HG03571 (cell line): ENCODE data around the gene METTL2A.
"Not testable (repeated sequence)": the region's sequence is repeated elsewhere in the genome, so short reads cannot be mapped to it uniquely, and the experiment has no call there.

Source experiments
- ATAC-seq: cut with Tn5 transposase; IDR thresholded peaks from one replicate; pipeline ENCODE4 v1.9.1; 2021; ENCODE audit not compliant: unreplicated experiment

METTL2A gene

GRCh38 chr17:62471380-62471880 is 47.7 kb downstream of the METTL2A start:
- not testable (repeated sequence) for ATAC-seq

- ATAC-seq = not testable (repeated sequence)
Measured at GRCh38 chr17:62473030-62473982, 49.6 kb downstream of the METTL2A start.

GRCh38 chr17:62477111-62477510 is 53.4 kb downstream of the METTL2A start:
- not testable (repeated sequence) for ATAC-seq

GRCh38 chr17:62477718-62478408 is 54.2 kb downstream of the METTL2A start:
- peak; percentile 21 for ATAC-seq

GRCh38 chr17:62478424-62478879 is 54.8 kb downstream of the METTL2A start, which contains the start of gene TLK2:
Gene TLK2 (plus strand): TSS chr17:62478825. CDS start chr17:62481126, 2,301 bp downstream.
- peak; percentile 68 for ATAC-seq

GRCh38 chr17:62478880-62479638 is 55.4 kb downstream of the METTL2A start:
- peak; percentile 31 for ATAC-seq

GRCh38 chr17:62479639-62480258 is 56.1 kb downstream of the METTL2A start:
- not testable (repeated sequence) for ATAC-seq

GRCh38 chr17:62482553-62482952 is 58.9 kb downstream of the METTL2A start:
- not testable (repeated sequence) for ATAC-seq

- not testable (repeated sequence) for ATAC-seq
Measured at GRCh38 chr17:62490990-62491389, 67.3 kb downstream of the METTL2A start.

GRCh38 chr17:62493049-62493655 is 69.5 kb downstream of the METTL2A start:
- ATAC-seq = not testable (repeated sequence)

GRCh38 chr17:62494073-62494472 is 70.4 kb downstream of the METTL2A start:
- not testable (repeated sequence) for ATAC-seq

- not testable (repeated sequence) for ATAC-seq
Measured at GRCh38 chr17:62496344-62496743, 72.6 kb downstream of the METTL2A start.

- ATAC-seq = not testable (repeated sequence)
Measured at GRCh38 chr17:62498796-62499195, 75.1 kb downstream of the METTL2A start.
